IMR-90 (cell line): ENCODE measurements around the gene C1QTNF9B. TPM values are rescaled to one million over a fixed set of nuclear protein-coding genes. Genes with fewer than 3 reads are reported as not detected.
A peak's percentile ranks its signal among the peaks of the same experiment; 100 is the strongest.

Experiments
- ATAC-seq: fragments of 200-7000 bp; cut with Tn5 transposase; 2 replicates; pipeline ENCODE4 v1.9.1; 2020; ENCODE audit warnings: low read depth, mild to moderate bottlenecking, moderate library complexity
- BruUV-seq: library from RNA; stranded (reverse); fragments of 400-500 nt; replicated peaks from 2 replicates; lab custom pipeline; 2021; lab: Mats Ljungman, UMichigan
- CTCF ChIA-PET: fragments of 300-600 bp; formaldehyde crosslinking; extraction: SDS; loops from one replicate; lab custom pipeline; 2021; ENCODE audit warnings: antibody characterized with exemption; lab: Yijun Ruan, JAX
- POLR2A ChIA-PET: fragments of 300-600 bp; sonication (Branson Sonifier 250); formaldehyde crosslinking; loops from one replicate; lab custom pipeline; 2022; ENCODE audit warnings: antibody characterized with exemption; ENCODE audit not compliant: unreplicated experiment; lab: Charles Lee
- DNase-seq: peaks from one replicate; pipeline ENCODE4 v3.0.0; 2013
- H2AFZ ChIP-seq: replicated peaks from 2 replicates; pipeline ENCODE3; 2013; ENCODE audit warnings: low read length, mild to moderate bottlenecking; ENCODE audit not compliant: poor library complexity
- H2AK5ac ChIP-seq: 2 replicates; pipeline ENCODE4 v1.6.1; 2013; ENCODE audit warnings: low read depth, low read length, inconsistent platforms
- H2AK9ac ChIP-seq: replicated peaks from 2 replicates; pipeline ENCODE3; 2013; ENCODE audit warnings: mild to moderate bottlenecking, low read depth, low read length, moderate library complexity; ENCODE audit not compliant: poor library complexity
- H2BK120ac ChIP-seq: 2 replicates; pipeline ENCODE4 v1.6.1; 2013; ENCODE audit warnings: low read depth, low read length, inconsistent platforms
- H2BK15ac ChIP-seq: 3 replicates; pipeline ENCODE4 v1.6.1; 2013; ENCODE audit warnings: low read depth, low read length, inconsistent platforms
- H2BK20ac ChIP-seq: 2 replicates; pipeline ENCODE4 v1.6.1; 2013; ENCODE audit warnings: low read depth, mild to moderate bottlenecking, inconsistent platforms, low read length, moderate library complexity
- H2BK5ac ChIP-seq: 2 replicates; pipeline ENCODE4 v1.6.1; 2013; ENCODE audit warnings: mild to moderate bottlenecking, low read depth, low read length, inconsistent platforms; ENCODE audit not compliant: poor library complexity, severe bottlenecking
- H3K14ac ChIP-seq: replicated peaks from 2 replicates; pipeline ENCODE4 v1.6.1; 2013; ENCODE audit warnings: low read depth, low read length, inconsistent platforms
- H3K18ac ChIP-seq: 2 replicates; pipeline ENCODE4 v1.6.1; 2013; ENCODE audit warnings: low read depth, low read length, control low read depth
- H3K23ac ChIP-seq: 2 replicates; pipeline ENCODE4 v1.6.1; 2013; ENCODE audit warnings: low read depth, low read length, inconsistent platforms
- H3K27ac ChIP-seq: 2 replicates; pipeline ENCODE4 v1.5.1; 2013; ENCODE audit warnings: mild to moderate bottlenecking, control low read depth, low read length; ENCODE audit not compliant: insufficient read depth
- H3K27me3 ChIP-seq: 2 replicates; pipeline ENCODE4 v1.6.1; 2013; ENCODE audit warnings: low read length; ENCODE audit not compliant: control insufficient read depth, insufficient read depth
- H3K36me3 ChIP-seq: 2 replicates; pipeline ENCODE4 v1.6.1; 2013; ENCODE audit warnings: low read length, mixed read lengths; ENCODE audit not compliant: control insufficient read depth, insufficient read depth
- H3K4ac ChIP-seq: 2 replicates; pipeline ENCODE4 v1.6.1; 2013; ENCODE audit warnings: low read depth, low read length, inconsistent platforms
- H3K4me1 ChIP-seq: 2 replicates; pipeline ENCODE4 v1.6.1; 2013; ENCODE audit warnings: low read length, mixed read lengths; ENCODE audit not compliant: control insufficient read depth, insufficient read depth
- H3K4me2 ChIP-seq: 2 replicates; pipeline ENCODE4 v1.6.1; 2013; ENCODE audit warnings: low read depth, mild to moderate bottlenecking, control low read depth, low read length, moderate library complexity
- H3K4me3 ChIP-seq: 2 replicates; pipeline ENCODE4 v1.5.1; 2013; ENCODE audit warnings: low read depth, mild to moderate bottlenecking, control low read depth, low read length, moderate library complexity; ENCODE audit not compliant: insufficient read depth
- H3K56ac ChIP-seq: 2 replicates; pipeline ENCODE4 v1.6.1; 2013; ENCODE audit warnings: low read length, inconsistent platforms; ENCODE audit not compliant: insufficient read depth; ENCODE audit errors: extremely low read depth
- H3K79me1 ChIP-seq, 2 experiments: 2 replicates each; pipeline ENCODE4 v1.6.1; 2013; ENCODE audit warnings: low read length in 2 of 2, inconsistent platforms in 1 of 2, low read depth in 1 of 2
- H3K9ac ChIP-seq: 2 replicates; pipeline ENCODE4 v1.6.1; 2013; ENCODE audit warnings: low read depth, low read length, control low read depth
- H3K9me1 ChIP-seq: 2 replicates; pipeline ENCODE4 v1.6.1; 2013; ENCODE audit warnings: low read length, inconsistent platforms; ENCODE audit not compliant: insufficient read depth
- H3K9me3 ChIP-seq: 2 replicates; pipeline ENCODE4 v1.6.1; 2013; ENCODE audit warnings: low read length; ENCODE audit not compliant: control insufficient read depth, insufficient read depth
- H4K20me1 ChIP-seq: 2 replicates; pipeline ENCODE4 v1.6.1; 2013; ENCODE audit warnings: low read length, inconsistent platforms; ENCODE audit not compliant: insufficient read depth
- H4K5ac ChIP-seq: 2 replicates; pipeline ENCODE4 v1.6.1; 2013; ENCODE audit warnings: mild to moderate bottlenecking, low read depth, low read length, control low read depth
- H4K8ac ChIP-seq, 2 experiments: 2 replicates each; pipeline ENCODE4 v1.6.1; 2013; ENCODE audit warnings: low read depth in 2 of 2, low read length in 2 of 2, control low read depth in 1 of 2, inconsistent platforms in 1 of 2
- H4K91ac ChIP-seq: 2 replicates; pipeline ENCODE4 v1.6.1; 2013; ENCODE audit warnings: low read depth, low read length, inconsistent platforms; ENCODE audit not compliant: insufficient read depth
- RAD21 ChIP-seq: IDR thresholded peaks from 2 replicates; pipeline ENCODE4 v1.6.1; 2012; ENCODE audit warnings: low read length, improper control_type of control experiment
- RCOR1 ChIP-seq: IDR thresholded peaks from 2 replicates; pipeline ENCODE4 v1.6.1; 2012; ENCODE audit warnings: mild to moderate bottlenecking, low read length, improper control_type of control experiment; ENCODE audit not compliant: insufficient replicate concordance
- WGBS, 2 experiments: methylation state at CpG; one replicate each; pipeline versions ENCODE4 v1.1.5 to v1.1.7; 2013; ENCODE audit warnings: missing lambda C conversion rate in 2 of 2; ENCODE audit not compliant: insufficient read length in 1 of 2; ENCODE audit errors: extremely low coverage in 2 of 2; 5-methylcytosine and 5-hydroxymethylcytosine counted together
- dilution Hi-C: fragments of 300-500 bp; cut with HindIII; formaldehyde crosslinking; loops from one replicate; pipeline ENCODE4 v1.14.3; 2018; ENCODE audit warnings: low sequenced_read_pairs; ENCODE audit not compliant: unreplicated experiment
- in situ Hi-C: fragments of 300-500 bp; cut with MboI; formaldehyde crosslinking; loops from 3 replicates; pipeline ENCODE4 v1.14.3; 2019; ENCODE audit warnings: low sequenced_read_pairs, inconsistent platforms, mixed read lengths
- intact Hi-C: fragments of 100-400 bp; cut with micrococcal nuclease; formaldehyde crosslinking; loops from 2 replicates; pipeline ENCODE4 v1.10.0; 2022
- polyA plus RNA-seq, 3 experiments: library from polyadenylated mRNA; depleted of rRNA; stranded (reverse); fragments of >200 nt; gene quantifications; 2 replicates each; pipeline ENCODE4 v1.2.3, GENCODE V29; 2012; ENCODE audit warnings: low replicate concordance in 1 of 3
- total RNA-seq: library from RNA; depleted of rRNA; stranded (reverse); fragments of >200 nt; gene quantifications from 2 replicates; pipeline ENCODE4 v1.2.3, GENCODE V29; 2012
- TF ChIP-seq, protein P1 (sequence below): conservative IDR thresholded peaks from 2 replicates; pipeline ENCODE4 v1.5.1; 2012; ENCODE audit warnings: mild to moderate bottlenecking, low read depth, low read length, improper control_type of control experiment
- TF ChIP-seq, protein P2 (sequence below): fragments of 150-350 bp; IDR thresholded peaks from 2 replicates; pipeline ENCODE4 v1.6.1; 2016; ENCODE audit warnings: low read depth, mild to moderate bottlenecking, low read length, moderate library complexity, borderline replicate concordance

C1QTNF9B gene
- total and polyA plus RNA-seq, 2 of the 4 experiments (the other 2 are of a cell fraction) = 0.72 to 1.1 TPM

DNA sequence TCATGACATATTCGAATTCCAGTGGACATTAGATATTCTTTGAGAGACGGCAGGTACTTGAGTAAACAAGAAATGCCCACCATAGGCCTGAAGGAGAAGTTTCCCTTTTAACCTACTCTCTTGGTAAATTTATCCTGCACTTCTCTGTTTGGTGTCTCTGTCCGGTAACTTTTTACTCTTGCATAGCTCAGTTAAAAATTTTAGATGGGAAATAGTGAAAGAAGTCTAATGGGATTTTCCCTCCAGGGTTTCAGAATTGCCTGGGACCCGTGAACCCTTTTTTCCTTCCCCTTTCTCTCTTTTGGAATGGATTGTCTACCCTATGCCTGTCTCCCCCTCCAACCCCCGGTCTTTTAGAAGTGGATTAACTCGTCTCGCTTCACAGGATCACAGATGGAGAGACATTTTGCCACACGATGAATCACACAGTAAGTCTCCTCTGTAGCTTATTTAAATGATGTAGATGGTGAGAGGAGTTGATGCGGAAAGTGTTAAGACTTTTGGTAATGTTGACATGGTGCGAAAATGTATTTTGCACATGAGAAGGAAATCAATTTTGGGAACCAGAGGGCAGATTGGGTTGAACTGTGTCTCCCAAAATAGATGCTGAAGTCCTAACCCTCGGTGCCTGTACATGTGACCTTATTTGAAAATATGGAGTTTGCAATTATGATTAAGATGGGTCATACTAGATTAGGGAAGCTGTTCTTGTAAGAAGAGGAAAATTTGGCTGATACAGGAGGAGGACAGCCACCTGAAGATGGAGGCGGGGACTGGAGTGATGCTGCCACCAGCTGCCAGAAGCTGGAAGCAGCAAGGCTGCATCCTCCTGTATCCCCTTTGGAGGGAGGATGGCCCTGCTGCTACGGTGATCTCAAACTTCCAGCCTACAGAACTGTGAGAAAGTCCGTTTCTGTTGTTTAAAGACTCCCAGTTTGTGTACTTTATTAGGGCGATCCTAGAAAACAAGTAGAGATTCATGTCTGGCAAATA lies 7.4 kb downstream of the C1QTNF9B start:
- Histone ChIP-seq H2BK15ac (peak overlapping the region; percentile 57), H3K4ac (peak overlapping the region; percentile 80), H3K9me1 (peaks cover 4% of the 10 kb centered on the region; the same call in 1 of the 2 replicates), H3K4me3 (peak overlapping the region; percentile 36; the same call in 1 of the 2 replicates), H3K9ac (peak overlapping the region; percentile 50), H3K27me3 (no peaks in the 10 kb centered on the region), H2BK5ac (peak overlapping the region; percentile 56), H3K36me3 (peaks cover 4% of the 10 kb centered on the region; the same call in 1 of the 2 replicates), H2AK9ac (peak overlapping the region; percentile 5), H3K23ac (peak overlapping the region; percentile 53; the same call in 1 of the 2 replicates), H2AFZ (peak overlapping the region; percentile 93), H3K14ac (peak overlapping the region; percentile 72), H2BK20ac (peak overlapping the region; percentile 28), H4K20me1 (no peaks in the 10 kb centered on the region), H3K18ac (peak overlapping the region; percentile 44; the same call in 1 of the 2 replicates), H2AK5ac (peak overlapping the region; percentile 36; the same call in 1 of the 2 replicates), H3K79me1 (peaks cover 3 to 22% of the 10 kb centered on the region in 2 experiments), H3K56ac (peak overlapping the region; percentile 66), H4K8ac (peak overlapping the region; percentile 65 to 86), H4K5ac (peak overlapping the region; percentile 53), H3K4me2 (peak overlapping the region; percentile 78), H4K91ac (peak overlapping the region; percentile 40; the same call in 1 of the 2 replicates), H3K9me3 (no peaks in the 10 kb centered on the region), H3K27ac (peak overlapping the region; percentile 70; the same call in 1 of the 2 replicates), H2BK120ac (peak overlapping the region; percentile 58), H3K4me1 (no peaks in the 10 kb centered on the region)
- WGBS, 2 experiments = 52 to 100% methylated on average over 1 to 4 of the region's 15 CpGs
- CTCF ChIA-PET = interaction anchor here (0.5 to 2.1 kb wide), 7 partner anchors 9 to 568 kb away, joined by 3 to 9 read pairs (median 3); no protein-coding TSS in a partner anchor
- POLR2A ChIA-PET = interaction anchor here (1.3 kb wide), 1 partner anchor 280 kb away, joined by 3 read pairs; no protein-coding TSS in a partner anchor
- in situ Hi-C loops (loop anchor here (25.0 kb wide), 1 partner anchor 528 kb away; no protein-coding TSS in a partner anchor), intact Hi-C loops (no loop called here), dilution Hi-C loops (no loop called here)
- BruUV-seq = no TSS peak
- DNase-seq (no peak), ATAC-seq (peak; percentile 21)
- peak; percentile 26; the same call in 1 of the 2 replicates for TF ChIP-seq RAD21
- TF ChIP-seq RCOR1 = no peak
- TF ChIP-seq, protein P1, sequence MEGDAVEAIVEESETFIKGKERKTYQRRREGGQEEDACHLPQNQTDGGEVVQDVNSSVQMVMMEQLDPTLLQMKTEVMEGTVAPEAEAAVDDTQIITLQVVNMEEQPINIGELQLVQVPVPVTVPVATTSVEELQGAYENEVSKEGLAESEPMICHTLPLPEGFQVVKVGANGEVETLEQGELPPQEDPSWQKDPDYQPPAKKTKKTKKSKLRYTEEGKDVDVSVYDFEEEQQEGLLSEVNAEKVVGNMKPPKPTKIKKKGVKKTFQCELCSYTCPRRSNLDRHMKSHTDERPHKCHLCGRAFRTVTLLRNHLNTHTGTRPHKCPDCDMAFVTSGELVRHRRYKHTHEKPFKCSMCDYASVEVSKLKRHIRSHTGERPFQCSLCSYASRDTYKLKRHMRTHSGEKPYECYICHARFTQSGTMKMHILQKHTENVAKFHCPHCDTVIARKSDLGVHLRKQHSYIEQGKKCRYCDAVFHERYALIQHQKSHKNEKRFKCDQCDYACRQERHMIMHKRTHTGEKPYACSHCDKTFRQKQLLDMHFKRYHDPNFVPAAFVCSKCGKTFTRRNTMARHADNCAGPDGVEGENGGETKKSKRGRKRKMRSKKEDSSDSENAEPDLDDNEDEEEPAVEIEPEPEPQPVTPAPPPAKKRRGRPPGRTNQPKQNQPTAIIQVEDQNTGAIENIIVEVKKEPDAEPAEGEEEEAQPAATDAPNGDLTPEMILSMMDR = peak; percentile 23; the same call in 1 of the 2 replicates
- TF ChIP-seq, protein P2, sequence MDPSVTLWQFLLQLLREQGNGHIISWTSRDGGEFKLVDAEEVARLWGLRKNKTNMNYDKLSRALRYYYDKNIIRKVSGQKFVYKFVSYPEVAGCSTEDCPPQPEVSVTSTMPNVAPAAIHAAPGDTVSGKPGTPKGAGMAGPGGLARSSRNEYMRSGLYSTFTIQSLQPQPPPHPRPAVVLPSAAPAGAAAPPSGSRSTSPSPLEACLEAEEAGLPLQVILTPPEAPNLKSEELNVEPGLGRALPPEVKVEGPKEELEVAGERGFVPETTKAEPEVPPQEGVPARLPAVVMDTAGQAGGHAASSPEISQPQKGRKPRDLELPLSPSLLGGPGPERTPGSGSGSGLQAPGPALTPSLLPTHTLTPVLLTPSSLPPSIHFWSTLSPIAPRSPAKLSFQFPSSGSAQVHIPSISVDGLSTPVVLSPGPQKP = no peak
